HEK293 (cell line): ENCODE measurements around the gene UBE2M.
A peak's percentile ranks its signal among the peaks of the same experiment; 100 is the strongest.

Experiments
- KLF16 ChIP-seq: fragments of 450-650 bp; formaldehyde crosslinking; IDR thresholded peaks from 2 replicates; pipeline ENCODE4 v1.5.1; 2017; ENCODE audit warnings: missing biosample characterization, missing genetic modification characterization
- KLF9 ChIP-seq: fragments of 450-650 bp; formaldehyde crosslinking; IDR thresholded peaks from 2 replicates; pipeline ENCODE4 v1.5.1; 2016; ENCODE audit warnings: missing biosample characterization, missing genetic modification characterization, low read depth
- MZF1 ChIP-seq: fragments of 450-650 bp; formaldehyde crosslinking; IDR thresholded peaks from 2 replicates; pipeline ENCODE4 v1.5.1; 2017; ENCODE audit warnings: missing biosample characterization, missing genetic modification characterization, borderline replicate concordance
- SP3 ChIP-seq: fragments of 450-650 bp; formaldehyde crosslinking; IDR thresholded peaks from 2 replicates; pipeline ENCODE4 v1.5.1; 2016; ENCODE audit warnings: missing biosample characterization, missing genetic modification characterization
- ZNF214 ChIP-seq: fragments of 450-650 bp; formaldehyde crosslinking; IDR thresholded peaks from 2 replicates; pipeline ENCODE4 v1.5.1; 2017; ENCODE audit warnings: missing biosample characterization, mild to moderate bottlenecking, missing genetic modification characterization, borderline replicate concordance
- ZNF501 ChIP-seq: fragments of 450-650 bp; formaldehyde crosslinking; IDR thresholded peaks from 2 replicates; pipeline ENCODE4 v1.5.1; 2016; ENCODE audit warnings: missing biosample characterization, missing genetic modification characterization
- ZNF510 ChIP-seq: fragments of 450-650 bp; formaldehyde crosslinking; IDR thresholded peaks from 2 replicates; pipeline ENCODE4 v1.5.1; 2018; ENCODE audit warnings: mild to moderate bottlenecking, missing genetic modification characterization, missing biosample characterization; ENCODE audit not compliant: insufficient replicate concordance
- ZNF600 ChIP-seq: fragments of 450-650 bp; formaldehyde crosslinking; IDR thresholded peaks from 2 replicates; pipeline ENCODE4 v1.5.1; 2016; ENCODE audit warnings: missing biosample characterization, missing genetic modification characterization
- ZNF654 ChIP-seq: fragments of 450-650 bp; formaldehyde crosslinking; IDR thresholded peaks from 2 replicates; pipeline ENCODE4 v1.5.1; 2016; ENCODE audit warnings: low read depth, missing biosample characterization, missing genetic modification characterization
- TF ChIP-seq, protein P1 (sequence below): fragments of 450-650 bp; formaldehyde crosslinking; IDR thresholded peaks from 2 replicates; pipeline ENCODE4 v1.5.1; 2016; ENCODE audit warnings: missing biosample characterization, missing genetic modification characterization
- TF ChIP-seq, protein P2 (sequence below): fragments of 450-650 bp; formaldehyde crosslinking; IDR thresholded peaks from 2 replicates; pipeline ENCODE4 v1.5.1; 2016; ENCODE audit warnings: missing biosample characterization, missing genetic modification characterization
- TF ChIP-seq, protein P3 (sequence below): IDR thresholded peaks from 2 replicates; pipeline ENCODE4 v1.6.1; 2011; ENCODE audit warnings: mild to moderate bottlenecking, low read depth, low read length, borderline replicate concordance
- TF ChIP-seq, protein P4 (sequence below): fragments of 450-650 bp; IDR thresholded peaks from 2 replicates; pipeline ENCODE4 v1.5.1; 2018; ENCODE audit warnings: missing biosample characterization, missing genetic modification characterization

DNA sequence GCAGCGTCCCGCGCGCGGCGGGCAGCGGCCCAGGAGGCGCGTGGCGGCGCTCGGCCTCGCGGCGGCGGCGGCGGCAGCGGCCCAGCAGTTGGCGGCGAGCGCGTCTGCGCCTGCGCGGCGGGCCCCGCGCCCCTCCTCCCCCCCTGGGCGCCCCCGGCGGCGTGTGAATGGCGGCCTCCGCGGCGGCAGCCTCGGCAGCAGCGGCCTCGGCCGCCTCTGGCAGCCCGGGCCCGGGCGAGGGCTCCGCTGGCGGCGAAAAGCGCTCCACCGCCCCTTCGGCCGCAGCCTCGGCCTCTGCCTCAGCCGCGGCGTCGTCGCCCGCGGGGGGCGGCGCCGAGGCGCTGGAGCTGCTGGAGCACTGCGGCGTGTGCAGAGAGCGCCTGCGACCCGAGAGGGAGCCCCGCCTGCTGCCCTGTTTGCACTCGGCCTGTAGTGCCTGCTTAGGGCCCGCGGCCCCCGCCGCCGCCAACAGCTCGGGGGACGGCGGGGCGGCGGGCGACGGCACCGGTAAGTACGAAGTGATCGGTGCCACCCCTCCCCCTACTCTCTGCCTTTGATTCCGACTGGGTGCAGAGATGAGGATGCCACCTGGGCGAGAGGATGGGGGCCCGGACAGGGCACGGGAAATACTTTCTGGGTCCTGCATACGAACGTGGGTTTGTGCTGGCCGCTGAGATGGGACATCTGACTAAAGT, 13.7 kb downstream of the UBE2M start:
- TF ChIP-seq, protein P1, sequence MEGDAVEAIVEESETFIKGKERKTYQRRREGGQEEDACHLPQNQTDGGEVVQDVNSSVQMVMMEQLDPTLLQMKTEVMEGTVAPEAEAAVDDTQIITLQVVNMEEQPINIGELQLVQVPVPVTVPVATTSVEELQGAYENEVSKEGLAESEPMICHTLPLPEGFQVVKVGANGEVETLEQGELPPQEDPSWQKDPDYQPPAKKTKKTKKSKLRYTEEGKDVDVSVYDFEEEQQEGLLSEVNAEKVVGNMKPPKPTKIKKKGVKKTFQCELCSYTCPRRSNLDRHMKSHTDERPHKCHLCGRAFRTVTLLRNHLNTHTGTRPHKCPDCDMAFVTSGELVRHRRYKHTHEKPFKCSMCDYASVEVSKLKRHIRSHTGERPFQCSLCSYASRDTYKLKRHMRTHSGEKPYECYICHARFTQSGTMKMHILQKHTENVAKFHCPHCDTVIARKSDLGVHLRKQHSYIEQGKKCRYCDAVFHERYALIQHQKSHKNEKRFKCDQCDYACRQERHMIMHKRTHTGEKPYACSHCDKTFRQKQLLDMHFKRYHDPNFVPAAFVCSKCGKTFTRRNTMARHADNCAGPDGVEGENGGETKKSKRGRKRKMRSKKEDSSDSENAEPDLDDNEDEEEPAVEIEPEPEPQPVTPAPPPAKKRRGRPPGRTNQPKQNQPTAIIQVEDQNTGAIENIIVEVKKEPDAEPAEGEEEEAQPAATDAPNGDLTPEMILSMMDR (tag by site-specific recombination), result no peak
- TF ChIP-seq, protein P2, sequence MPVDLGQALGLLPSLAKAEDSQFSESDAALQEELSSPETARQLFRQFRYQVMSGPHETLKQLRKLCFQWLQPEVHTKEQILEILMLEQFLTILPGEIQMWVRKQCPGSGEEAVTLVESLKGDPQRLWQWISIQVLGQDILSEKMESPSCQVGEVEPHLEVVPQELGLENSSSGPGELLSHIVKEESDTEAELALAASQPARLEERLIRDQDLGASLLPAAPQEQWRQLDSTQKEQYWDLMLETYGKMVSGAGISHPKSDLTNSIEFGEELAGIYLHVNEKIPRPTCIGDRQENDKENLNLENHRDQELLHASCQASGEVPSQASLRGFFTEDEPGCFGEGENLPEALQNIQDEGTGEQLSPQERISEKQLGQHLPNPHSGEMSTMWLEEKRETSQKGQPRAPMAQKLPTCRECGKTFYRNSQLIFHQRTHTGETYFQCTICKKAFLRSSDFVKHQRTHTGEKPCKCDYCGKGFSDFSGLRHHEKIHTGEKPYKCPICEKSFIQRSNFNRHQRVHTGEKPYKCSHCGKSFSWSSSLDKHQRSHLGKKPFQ (tag by site-specific recombination), result no peak
- TF ChIP-seq ZNF510 (tag by site-specific recombination), result no peak
- TF ChIP-seq ZNF654 (tag by site-specific recombination), result no peak
- TF ChIP-seq MZF1, result no peak
- TF ChIP-seq, protein P3, sequence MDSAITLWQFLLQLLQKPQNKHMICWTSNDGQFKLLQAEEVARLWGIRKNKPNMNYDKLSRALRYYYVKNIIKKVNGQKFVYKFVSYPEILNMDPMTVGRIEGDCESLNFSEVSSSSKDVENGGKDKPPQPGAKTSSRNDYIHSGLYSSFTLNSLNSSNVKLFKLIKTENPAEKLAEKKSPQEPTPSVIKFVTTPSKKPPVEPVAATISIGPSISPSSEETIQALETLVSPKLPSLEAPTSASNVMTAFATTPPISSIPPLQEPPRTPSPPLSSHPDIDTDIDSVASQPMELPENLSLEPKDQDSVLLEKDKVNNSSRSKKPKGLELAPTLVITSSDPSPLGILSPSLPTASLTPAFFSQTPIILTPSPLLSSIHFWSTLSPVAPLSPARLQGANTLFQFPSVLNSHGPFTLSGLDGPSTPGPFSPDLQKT, result no peak
- TF ChIP-seq KLF16, result no peak
- TF ChIP-seq, protein P4, sequence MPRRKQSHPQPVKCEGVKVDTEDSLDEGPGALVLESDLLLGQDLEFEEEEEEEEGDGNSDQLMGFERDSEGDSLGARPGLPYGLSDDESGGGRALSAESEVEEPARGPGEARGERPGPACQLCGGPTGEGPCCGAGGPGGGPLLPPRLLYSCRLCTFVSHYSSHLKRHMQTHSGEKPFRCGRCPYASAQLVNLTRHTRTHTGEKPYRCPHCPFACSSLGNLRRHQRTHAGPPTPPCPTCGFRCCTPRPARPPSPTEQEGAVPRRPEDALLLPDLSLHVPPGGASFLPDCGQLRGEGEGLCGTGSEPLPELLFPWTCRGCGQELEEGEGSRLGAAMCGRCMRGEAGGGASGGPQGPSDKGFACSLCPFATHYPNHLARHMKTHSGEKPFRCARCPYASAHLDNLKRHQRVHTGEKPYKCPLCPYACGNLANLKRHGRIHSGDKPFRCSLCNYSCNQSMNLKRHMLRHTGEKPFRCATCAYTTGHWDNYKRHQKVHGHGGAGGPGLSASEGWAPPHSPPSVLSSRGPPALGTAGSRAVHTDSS, result 0 out of 2 replicates have a peak, but pooled peaks have one; percentile 19
- no peak; the same call in 1 of the 2 replicates for TF ChIP-seq KLF9 (tag by site-specific recombination)
- TF ChIP-seq ZNF214, result no peak
- no peak for TF ChIP-seq SP3
- no peak for TF ChIP-seq ZNF600
- TF ChIP-seq ZNF501 (tag by site-specific recombination), result no peak
